Activated CD4-positive, alpha-beta T cell treated with anti-CD3 and anti-CD28 coated beads for 36 hours (primary cell): ENCODE measurements around the gene C1orf159. TPM values are rescaled to one million over a fixed set of nuclear protein-coding genes. Genes with fewer than 3 reads are reported as not detected.
A peak's percentile ranks its signal among the peaks of the same experiment; 100 is the strongest.
"Not testable (repeated sequence)": the region's sequence is repeated elsewhere in the genome, so short reads cannot be mapped to it uniquely, and the experiment has no call there.

Experiments
- ATAC-seq: fragments of 200-7000 bp; cut with Tn5 transposase; one replicate; pipeline ENCODE4 v1.10.0; 2021; ENCODE audit warnings: mild to moderate bottlenecking, moderate library complexity
- CTCF ChIA-PET: fragments of 350-600 bp; sonication (Branson Sonifier 250); formaldehyde crosslinking; loops from one replicate; lab custom pipeline; 2021; ENCODE audit warnings: antibody characterized with exemption; lab: Charles Lee
- POLR2A ChIA-PET: fragments of 350-600 bp; sonication (Branson Sonifier 250); formaldehyde crosslinking; loops from one replicate; lab custom pipeline; 2021; ENCODE audit warnings: antibody characterized with exemption, inconsistent platforms; lab: Charles Lee
- DNase-seq: peaks from one replicate; pipeline ENCODE4 v3.0.0-alpha.2; 2020
- H3K27ac Mint-ChIP-seq: one replicate; pipeline ENCODE4 v1.8.0; 2021; ENCODE audit warnings: mixed read lengths
- H3K27me3 Mint-ChIP-seq: one replicate; pipeline ENCODE4 v1.8.0; 2021; ENCODE audit warnings: mixed read lengths
- H3K36me3 Mint-ChIP-seq: one replicate; pipeline ENCODE4 v1.8.0; 2021; ENCODE audit warnings: low read depth, mixed read lengths
- H3K4me1 Mint-ChIP-seq: one replicate; pipeline ENCODE4 v1.8.0; 2021; ENCODE audit warnings: mixed read lengths
- H3K4me3 Mint-ChIP-seq: one replicate; pipeline ENCODE4 v1.8.0; 2021; ENCODE audit warnings: mild to moderate bottlenecking, moderate library complexity, mixed read lengths
- H3K9me3 Mint-ChIP-seq: one replicate; pipeline ENCODE4 v1.8.0; 2021; ENCODE audit warnings: low read depth, mixed read lengths
- intact Hi-C, 2 experiments: fragments of 100-400 bp; cut with DNase I in 1 of 2; cut with micrococcal nuclease in 1 of 2; formaldehyde crosslinking; loops; one replicate each; pipeline versions ENCODE4 v1.14.2 to v1.15.1; 2022 to 2024; cut with DNase I, micrococcal nuclease
- total RNA-seq, 2 experiments: library from RNA; stranded (reverse); gene quantifications; one replicate each; pipeline ENCODE4 v1.2.3, GENCODE V29; 2021

Gene C1orf159
- total RNA-seq, 2 experiments from 2014 or later, result 11.3 to 13.5 TPM

- peak; percentile 75 for DNase-seq
- H3K4me1 Mint-ChIP-seq, result peaks cover 25% of the 10 kb centered on the region
- H3K9me3 Mint-ChIP-seq, result no peaks in the 10 kb centered on the region
- H3K27me3 Mint-ChIP-seq, result peaks cover 20% of the 10 kb centered on the region
- ChIA-PET POLR2A (no interaction called here), CTCF (interaction anchor here (0.7 to 0.8 kb wide), 2 partner anchors 11 to 44 kb away, joined by 3 read pairs; no protein-coding TSS in a partner anchor)
- H3K27ac Mint-ChIP-seq, result peak overlapping the region; percentile 25
- peak overlapping the region; percentile 72 for H3K4me3 Mint-ChIP-seq
- ATAC-seq, result peak; percentile 27
- intact Hi-C loops, result loop anchor here (1.0 to 2.0 kb wide), 10 partner anchors 10 to 290 kb away; partner anchors contain the start of genes C1orf159 (in 1 of the 2), DVL1 (in 1 of the 2), KLHL17 (in 1 of the 2) and PUSL1 (in 1 of the 2)
- H3K36me3 Mint-ChIP-seq, result peaks cover 19% of the 10 kb centered on the region
Measured at GRCh38 chr1:1058921-1059493, 56.9 kb downstream of the C1orf159 start.

- ChIA-PET CTCF (interaction anchor here (0.7 to 0.8 kb wide), 2 partner anchors 11 to 44 kb away, joined by 3 read pairs; no protein-coding TSS in a partner anchor), POLR2A (interaction anchor here (0.6 kb wide), 2 partner anchors 66 to 114 kb away, joined by 3 to 6 read pairs; no protein-coding TSS in a partner anchor)
- Mint-ChIP-seq H3K4me3 (peak overlapping the region; percentile 72), H3K36me3 (peaks cover 17% of the 10 kb centered on the region), H3K4me1 (peaks cover 24% of the 10 kb centered on the region), H3K27ac (peak overlapping the region; percentile 37), H3K9me3 (no peaks in the 10 kb centered on the region), H3K27me3 (peaks cover 20% of the 10 kb centered on the region)
- ATAC-seq (no peak), DNase-seq (no peak)
- intact Hi-C loops, result loop anchor here in 1 of 2 experiments (2.0 kb wide), 1 partner anchor 17 kb away; no protein-coding TSS in a partner anchor
Measured at GRCh38 chr1:1058088-1058905, 57.6 kb downstream of the C1orf159 start.

- CTCF ChIA-PET, ATAC-seq, H3K27ac Mint-ChIP-seq, DNase-seq, H3K9me3 Mint-ChIP-seq: not testable (repeated sequence)
- POLR2A ChIA-PET, result interaction anchor here (0.6 kb wide), 1 partner anchor 114 kb away, joined by 3 read pairs; no protein-coding TSS in a partner anchor
- Mint-ChIP-seq H3K36me3 (peaks cover 15% of the 10 kb centered on the region), H3K27me3 (peaks cover 20% of the 10 kb centered on the region), H3K4me1 (peaks cover 20% of the 10 kb centered on the region), H3K4me3 (peak overlapping the region; percentile 36)
- intact Hi-C loops, result loop anchor here in 1 of 2 experiments (2.0 kb wide), 1 partner anchor 17 kb away; no protein-coding TSS in a partner anchor
Measured at GRCh38 chr1:1057769-1058087, 58.2 kb downstream of the C1orf159 start.

DNA sequence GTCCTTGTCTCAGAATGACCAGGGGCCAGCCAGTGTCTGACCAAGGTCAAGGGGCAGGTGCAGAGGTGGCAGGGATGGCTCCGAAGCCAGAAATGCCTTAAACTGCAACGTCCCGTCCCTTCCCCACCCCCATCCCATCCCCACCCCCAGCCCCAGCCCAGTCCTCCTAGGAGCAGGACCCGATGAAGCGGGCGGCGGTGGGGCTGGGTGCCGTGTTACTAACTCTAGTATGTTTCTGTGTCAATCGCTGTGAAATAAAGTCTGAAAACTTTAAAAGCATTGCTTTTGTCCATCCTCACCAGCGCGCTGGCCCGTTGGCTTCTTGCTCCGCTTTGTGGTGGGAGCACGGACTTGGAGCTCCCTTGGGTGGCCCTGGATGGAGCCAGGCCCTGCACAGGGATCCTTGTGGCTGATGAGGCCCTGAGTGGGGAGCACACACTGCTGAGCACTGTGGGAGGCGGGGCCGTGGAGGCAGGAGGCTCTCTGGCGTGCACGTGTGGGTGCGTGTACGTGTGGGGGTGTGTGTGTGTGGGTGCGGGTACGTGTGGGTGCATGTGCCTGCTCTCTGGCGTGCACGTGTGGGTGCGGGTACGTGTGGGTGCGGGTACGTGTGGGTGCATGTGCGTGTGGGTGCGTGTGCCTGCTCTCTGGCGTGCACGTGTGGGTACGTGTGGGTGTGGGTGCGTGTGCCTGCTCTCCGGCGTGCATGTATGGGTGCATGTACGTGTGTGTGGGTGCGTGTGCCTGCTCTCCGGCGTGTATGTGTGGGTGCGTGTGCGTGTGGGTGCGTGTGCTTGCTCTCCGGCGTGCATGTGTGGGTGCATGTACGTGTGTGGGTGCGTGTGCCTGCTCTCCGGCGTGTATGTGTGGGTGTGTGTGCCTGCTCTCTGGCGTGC, 59.8 kb downstream of the C1orf159 start:
- POLR2A ChIA-PET, result no interaction called here
- peaks cover 9% of the 10 kb centered on the region for H3K36me3 Mint-ChIP-seq
- peaks cover 16% of the 10 kb centered on the region for H3K4me1 Mint-ChIP-seq
- H3K27me3 Mint-ChIP-seq, result peaks cover 20% of the 10 kb centered on the region
- intact Hi-C loops, result no loop called here
- no peak for DNase-seq
- no peak overlapping the region for H3K27ac Mint-ChIP-seq
- ATAC-seq, result no peak
- CTCF ChIA-PET, result interaction anchor here (1.0 kb wide), 1 partner anchor 19 kb away, joined by 4 read pairs; no protein-coding TSS in a partner anchor
- H3K4me3 Mint-ChIP-seq, result no peak overlapping the region
- H3K9me3 Mint-ChIP-seq, result no peaks in the 10 kb centered on the region

GRCh38 chr1:1054971-1055370, 60.9 kb downstream of the C1orf159 start:
- Mint-ChIP-seq H3K4me1 (peaks cover 7% of the 10 kb centered on the region), H3K27me3 (peaks cover 15% of the 10 kb centered on the region), H3K4me3 (no peak overlapping the region), H3K36me3 (no peaks in the 10 kb centered on the region), H3K9me3 (no peaks in the 10 kb centered on the region), H3K27ac (no peak overlapping the region)
- ChIA-PET CTCF (no interaction called here), POLR2A (no interaction called here)
- no peak for ATAC-seq
- DNase-seq, result no peak
- intact Hi-C loops, result no loop called here

- peaks cover 14% of the 10 kb centered on the region for H3K27me3 Mint-ChIP-seq
- H3K4me3 Mint-ChIP-seq, result no peak overlapping the region
- intact Hi-C loops, result no loop called here
- H3K36me3 Mint-ChIP-seq, result no peaks in the 10 kb centered on the region
- POLR2A ChIA-PET, result no interaction called here
- ATAC-seq, result no peak
- H3K4me1 Mint-ChIP-seq, result peaks cover 7% of the 10 kb centered on the region
- no peak for DNase-seq
- H3K9me3 Mint-ChIP-seq, result no peaks in the 10 kb centered on the region
- CTCF ChIA-PET, result no interaction called here
- no peak overlapping the region for H3K27ac Mint-ChIP-seq
Measured at GRCh38 chr1:1054099-1054700, 61.7 kb downstream of the C1orf159 start.

GRCh38 chr1:1053682-1054081, 62.2 kb downstream of the C1orf159 start:
- Mint-ChIP-seq H3K4me1 (peaks cover 3% of the 10 kb centered on the region), H3K9me3 (no peaks in the 10 kb centered on the region), H3K27me3 (peaks cover 12% of the 10 kb centered on the region), H3K4me3 (no peak overlapping the region), H3K36me3 (no peaks in the 10 kb centered on the region), H3K27ac (no peak overlapping the region)
- no peak for DNase-seq
- no peak for ATAC-seq
- ChIA-PET POLR2A (no interaction called here), CTCF (no interaction called here)
- intact Hi-C loops, result no loop called here

- POLR2A ChIA-PET, result no interaction called here
- H3K36me3 Mint-ChIP-seq, result no peaks in the 10 kb centered on the region
- no peaks in the 10 kb centered on the region for H3K9me3 Mint-ChIP-seq
- peaks cover 5% of the 10 kb centered on the region for H3K27me3 Mint-ChIP-seq
- DNase-seq (no peak), ATAC-seq (no peak)
- CTCF ChIA-PET, result no interaction called here
- no peak overlapping the region for H3K27ac Mint-ChIP-seq
- no peaks in the 10 kb centered on the region for H3K4me1 Mint-ChIP-seq
- intact Hi-C loops, result no loop called here
- no peak overlapping the region for H3K4me3 Mint-ChIP-seq
Measured at GRCh38 chr1:1053022-1053421, 62.9 kb downstream of the C1orf159 start.

GRCh38 chr1:1052003-1052840, 63.7 kb downstream of the C1orf159 start:
- H3K27me3 Mint-ChIP-seq, result no peaks in the 10 kb centered on the region
- ChIA-PET POLR2A (no interaction called here), CTCF (no interaction called here)
- H3K4me1 Mint-ChIP-seq, result no peaks in the 10 kb centered on the region
- H3K27ac Mint-ChIP-seq, result no peak overlapping the region
- H3K36me3 Mint-ChIP-seq, result no peaks in the 10 kb centered on the region
- no peak overlapping the region for H3K4me3 Mint-ChIP-seq
- H3K9me3 Mint-ChIP-seq, result no peaks in the 10 kb centered on the region
- ATAC-seq (no peak), DNase-seq (no peak)
- intact Hi-C loops, result no loop called here

GRCh38 chr1:1051127-1051810, 64.6 kb downstream of the C1orf159 start:
- ATAC-seq (no peak), DNase-seq (no peak)
- Mint-ChIP-seq H3K4me3 (no peak overlapping the region), H3K9me3 (no peaks in the 10 kb centered on the region), H3K27ac (no peak overlapping the region), H3K27me3 (no peaks in the 10 kb centered on the region), H3K36me3 (no peaks in the 10 kb centered on the region), H3K4me1 (no peaks in the 10 kb centered on the region)
- ChIA-PET CTCF (no interaction called here), POLR2A (no interaction called here)
- intact Hi-C loops, result no loop called here
